Uterus (tissue), 4 donors: ENCODE results near the gene RNF167. TPM values are rescaled to one million over a fixed set of nuclear protein-coding genes. Genes with fewer than 3 reads are reported as not detected.

Source experiments
- DNase-seq, 2 donors: peaks; one replicate each; pipeline ENCODE4 v3.0.0-alpha.2; 2019 to 2020
- H3K27ac ChIP-seq, 2 donors: fragments of 200-600 bp; sonication (generic); 1 replicate in 1 of 2; 2 replicates in 1 of 2; pipeline ENCODE4 v1.5.1; 2016 to 2018
- H3K27me3 ChIP-seq, 2 donors: fragments of 200-600 bp; sonication (generic); one replicate each; pipeline ENCODE4 v1.5.1; 2018 to 2019; ENCODE audit warnings: control low read depth in 1 of 2
- H3K36me3 ChIP-seq, 2 donors: fragments of 200-600 bp; sonication (generic); one replicate each; pipeline ENCODE4 v1.5.1; 2019; ENCODE audit warnings: control low read depth in 1 of 2
- H3K4me1 ChIP-seq, 2 donors: fragments of 200-600 bp; sonication (generic); one replicate each; pipeline ENCODE4 v1.5.1; 2018 to 2019; ENCODE audit warnings: control low read depth in 1 of 2
- H3K4me3 ChIP-seq, 2 donors: fragments of 200-600 bp; sonication (generic); 1 replicate in 1 of 2; 2 replicates in 1 of 2; pipeline ENCODE4 v1.5.1; 2018 to 2019; ENCODE audit warnings: mild to moderate bottlenecking in 1 of 2
- H3K9me3 ChIP-seq, 2 donors: fragments of 200-600 bp; sonication (generic); one replicate each; pipeline ENCODE4 v1.5.1; 2019; ENCODE audit warnings: control low read depth in 1 of 2
- CTCF ChIP-seq, 4 experiments: fragments of 200-600 bp in 2 of 4; fragments of 450-650 bp in 2 of 4; sonication (generic) in 2 of 4; IDR thresholded peaks; one replicate each; pipeline ENCODE4 v1.5.1; 2016 to 2019; ENCODE audit warnings: antibody characterized with exemption in 4 of 4, mild to moderate bottlenecking in 2 of 4, moderate library complexity in 1 of 4
- POLR2A ChIP-seq, 2 donors: fragments of 450-650 bp; IDR thresholded peaks; one replicate each; pipeline ENCODE4 v1.6.1; 2016; ENCODE audit warnings: antibody characterized with exemption in 2 of 2, mild to moderate bottlenecking in 1 of 2, moderate library complexity in 1 of 2
- intact Hi-C: fragments of 100-400 bp; cut with DNase I; formaldehyde crosslinking; loops from one replicate; pipeline ENCODE4 v1.15.1; 2023; ENCODE audit warnings: low total_unique reads
- total RNA-seq, 4 donors: library from RNA; depleted of rRNA in 3 of 4; stranded (reverse); fragments of >200 nt in 3 of 4; gene quantifications; one replicate each; pipeline versions ENCODE4 v1.1.0 to v1.2.4, GENCODE V29; 2014 to 2023
- donor health status: DM: yes; HTN: yes; CAD: no.

The RNF167 gene
- total RNA-seq, 4 donors from 2014 or later: 14.8 to 100 (median 53.1) TPM

DNA sequence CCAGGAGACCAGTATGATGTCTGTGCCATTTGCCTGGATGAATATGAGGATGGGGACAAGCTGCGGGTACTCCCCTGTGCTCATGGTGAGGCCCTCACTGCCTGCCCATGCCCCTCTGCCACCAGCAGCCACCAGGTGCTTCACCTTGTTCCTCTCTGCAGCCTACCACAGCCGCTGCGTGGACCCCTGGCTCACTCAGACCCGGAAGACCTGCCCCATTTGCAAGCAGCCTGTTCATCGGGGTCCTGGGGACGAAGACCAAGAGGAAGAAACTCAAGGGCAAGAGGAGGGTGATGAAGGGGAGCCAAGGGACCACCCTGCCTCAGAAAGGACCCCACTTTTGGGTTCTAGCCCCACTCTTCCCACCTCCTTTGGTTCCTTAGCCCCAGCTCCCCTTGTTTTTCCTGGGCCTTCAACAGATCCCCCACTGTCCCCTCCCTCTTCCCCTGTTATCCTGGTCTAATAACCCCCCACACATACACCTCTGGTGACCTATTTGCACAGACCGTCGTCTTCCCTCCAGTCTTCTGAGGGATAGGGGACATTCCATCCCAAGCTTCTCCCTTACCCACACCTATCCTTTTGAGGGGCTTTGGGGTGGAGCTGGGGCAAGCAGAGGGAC lies 4.6 kb downstream of the RNF167 start:
- H3K27me3 ChIP-seq: no peaks in the 10 kb centered on the region
- H3K4me3 ChIP-seq: no peak overlapping the region
- intact Hi-C loops: no loop called here
- H3K36me3 ChIP-seq: no peaks in the 10 kb centered on the region
- no peaks in the 10 kb centered on the region for H3K9me3 ChIP-seq
- TF ChIP-seq POLR2A (IDR thresholded peaks at IDR 0.05): no peak
- no peak for TF ChIP-seq CTCF (IDR thresholded peaks at IDR 0.05)
- no peak for DNase-seq
- H3K27ac ChIP-seq: peak overlapping the region; percentile 93 to 98
- H3K4me1 ChIP-seq: peaks cover 12 to 21% of the 10 kb centered on the region in 2 donors

GRCh38 chr17:4945176-4945943 lies 5.3 kb downstream of the RNF167 start:
- H3K4me1 ChIP-seq: peaks cover 12 to 21% of the 10 kb centered on the region in 2 donors
- H3K4me3 ChIP-seq: peak overlapping the region in 1 of 2 donors; percentile 82
- H3K27ac ChIP-seq: peak overlapping the region; percentile 93 to 98
- H3K27me3 ChIP-seq: no peaks in the 10 kb centered on the region
- no peaks in the 10 kb centered on the region for H3K36me3 ChIP-seq
- no peak for TF ChIP-seq POLR2A (IDR thresholded peaks at IDR 0.05)
- no peak for TF ChIP-seq CTCF (IDR thresholded peaks at IDR 0.05)
- DNase-seq: peak; percentile 79 to 87
- intact Hi-C loops: no loop called here
- no peaks in the 10 kb centered on the region for H3K9me3 ChIP-seq

- H3K4me1 ChIP-seq: peaks cover 12 to 21% of the 10 kb centered on the region in 2 donors
Observed at GRCh38 chr17:4945944-4946280, 5.8 kb downstream of the RNF167 start.

GRCh38 chr17:4946312-4946976 lies 6.4 kb downstream of the RNF167 start:
- peak overlapping the region; percentile 93 to 98 for H3K27ac ChIP-seq
- peak in 1 of 2 donors; percentile 14 for DNase-seq
- peaks cover 12 to 17% of the 10 kb centered on the region in 2 donors for H3K4me1 ChIP-seq
- H3K27me3 ChIP-seq: no peaks in the 10 kb centered on the region
- no peaks in the 10 kb centered on the region for H3K36me3 ChIP-seq
- intact Hi-C loops: no loop called here
- TF ChIP-seq POLR2A (IDR thresholded peaks at IDR 0.05) (no peak), CTCF (IDR thresholded peaks at IDR 0.05) (no peak)
- H3K4me3 ChIP-seq: peak overlapping the region; percentile 82 to 97
- no peaks in the 10 kb centered on the region for H3K9me3 ChIP-seq

More at GRCh38 chr17:4945944-4946280, 5.8 kb downstream of the RNF167 start:
- H3K4me3 ChIP-seq: peak overlapping the region in 1 of 2 donors; percentile 82
- no peak for TF ChIP-seq POLR2A (IDR thresholded peaks at IDR 0.05)
- TF ChIP-seq CTCF (IDR thresholded peaks at IDR 0.05): no peak
- H3K36me3 ChIP-seq: no peaks in the 10 kb centered on the region
- intact Hi-C loops: no loop called here
- no peaks in the 10 kb centered on the region for H3K27me3 ChIP-seq
- H3K27ac ChIP-seq: peak overlapping the region; percentile 93 to 98
- H3K9me3 ChIP-seq: no peaks in the 10 kb centered on the region
- DNase-seq: no peak

- intact Hi-C loops: no loop called here
- peak in 1 of 2 donors; percentile 46 for DNase-seq
- Histone ChIP-seq H3K4me3 (peak overlapping the region; percentile 82 to 97), H3K9me3 (no peaks in the 10 kb centered on the region), H3K36me3 (no peaks in the 10 kb centered on the region), H3K27ac (peak overlapping the region; percentile 93 to 98), H3K27me3 (no peaks in the 10 kb centered on the region), H3K4me1 (peaks cover 12 to 17% of the 10 kb centered on the region in 2 donors)
- no peak for TF ChIP-seq POLR2A (IDR thresholded peaks at IDR 0.05)
- TF ChIP-seq CTCF (IDR thresholded peaks at IDR 0.05): no peak
Observed at GRCh38 chr17:4947010-4947410, 6.9 kb downstream of the RNF167 start.
